Upper lobe of left lung (tissue), 6 donors: ENCODE results near the gene TOB1. TPM values are rescaled to one million over a fixed set of nuclear protein-coding genes. Genes with fewer than 3 reads are reported as not detected.

Experiments used
- ATAC-seq, 2 donors: fragments of 200-7000 bp; cut with Tn5 transposase; one replicate each; pipeline ENCODE4 v1.9.1; 2022; ENCODE audit warnings: mild to moderate bottlenecking in 2 of 2, moderate library complexity in 2 of 2; ENCODE audit not compliant: low FRiP score in 2 of 2
- DNase-seq, 2 donors: peaks; one replicate each; pipeline ENCODE4 v3.0.0-alpha.2; 2019 to 2020
- H3K27ac ChIP-seq, 4 donors: fragments of 200-600 bp; sonication (generic); one replicate each; pipeline ENCODE4 v1.5.1; 2016 to 2019
- H3K27me3 ChIP-seq, 4 donors: fragments of 200-600 bp; sonication (generic); one replicate each; pipeline ENCODE4 v1.5.1; 2017 to 2019
- H3K36me3 ChIP-seq, 4 donors: fragments of 200-600 bp; sonication (generic); one replicate each; pipeline ENCODE4 v1.5.1; 2016 to 2019
- H3K4me1 ChIP-seq, 4 donors: fragments of 200-600 bp; sonication (generic); one replicate each; pipeline ENCODE4 v1.5.1; 2018 to 2019
- H3K4me3 ChIP-seq, 4 donors: fragments of 200-600 bp; sonication (generic); one replicate each; pipeline ENCODE4 v1.5.1; 2017 to 2019; ENCODE audit warnings: mild to moderate bottlenecking in 2 of 4, moderate library complexity in 1 of 4
- H3K9me3 ChIP-seq, 4 donors: fragments of 200-600 bp; sonication (generic); one replicate each; pipeline ENCODE4 v1.5.1; 2018 to 2019
- CTCF ChIP-seq, 6 experiments: fragments of 450-650 bp in 4 of 6; fragments of 200-600 bp in 2 of 6; sonication (generic) in 2 of 6; IDR thresholded peaks; one replicate each; pipeline ENCODE4 v1.5.1; 2016 to 2019; ENCODE audit warnings: antibody characterized with exemption in 6 of 6
- EP300 ChIP-seq, 4 donors: sonication (generic); formaldehyde crosslinking; IDR thresholded peaks; one replicate each; pipeline ENCODE4 v1.5.1; 2017; ENCODE audit warnings: antibody characterized with exemption in 4 of 4, control low read depth in 2 of 4
- POLR2A ChIP-seq, 4 donors: fragments of 450-650 bp; IDR thresholded peaks; one replicate each; pipeline ENCODE4 v1.5.1; 2016 to 2017; ENCODE audit warnings: antibody characterized with exemption in 4 of 4, mild to moderate bottlenecking in 2 of 4
- POLR2AphosphoS5 ChIP-seq, 2 donors: sonication (generic); formaldehyde crosslinking; IDR thresholded peaks; one replicate each; pipeline ENCODE4 v1.5.1; 2017; ENCODE audit warnings: antibody characterized with exemption in 2 of 2
- WGBS, 2 donors: methylation state at CpG; one replicate each; pipeline ENCODE4 v1.1.5; 2017 to 2018; 5-methylcytosine and 5-hydroxymethylcytosine counted together
- total RNA-seq, 6 donors: library from RNA; depleted of rRNA in 4 of 6; stranded (reverse); fragments of >200 nt in 4 of 6; gene quantifications; one replicate each; pipeline versions ENCODE4 v1.1.0 to v1.2.1, GENCODE V29; 2016 to 2021
- donor health status: DM: no; HTN: no; CAD: no; lungs with moderate emphysema.
- donor health status: DM: no; HTN: yes; CAD: no; lungs with severe emphysema.

The TOB1 gene
- total RNA-seq, 6 donors from 2014 or later, result 16.0 to 98.5 (median 53.5) TPM

GRCh38 chr17:50824429-50824828, 41.7 kb downstream of the TOB1 start:
- DNase-seq (no peak), ATAC-seq (no peak)
- WGBS, 2 donors, result 89 to 96% methylated on average over 2 of the region's 2 CpGs
- Histone ChIP-seq H3K27me3 (no peaks in the 10 kb centered on the region), H3K4me3 (no peak overlapping the region), H3K9me3 (no peaks in the 10 kb centered on the region), H3K36me3 (no peaks in the 10 kb centered on the region), H3K4me1 (no peaks in the 10 kb centered on the region), H3K27ac (no peak overlapping the region)
- TF ChIP-seq EP300 (IDR thresholded peaks at IDR 0.05) (no peak), POLR2AphosphoS5 (IDR thresholded peaks at IDR 0.05) (no peak), CTCF (IDR thresholded peaks at IDR 0.05) (no peak), POLR2A (IDR thresholded peaks at IDR 0.05) (no peak)

DNA sequence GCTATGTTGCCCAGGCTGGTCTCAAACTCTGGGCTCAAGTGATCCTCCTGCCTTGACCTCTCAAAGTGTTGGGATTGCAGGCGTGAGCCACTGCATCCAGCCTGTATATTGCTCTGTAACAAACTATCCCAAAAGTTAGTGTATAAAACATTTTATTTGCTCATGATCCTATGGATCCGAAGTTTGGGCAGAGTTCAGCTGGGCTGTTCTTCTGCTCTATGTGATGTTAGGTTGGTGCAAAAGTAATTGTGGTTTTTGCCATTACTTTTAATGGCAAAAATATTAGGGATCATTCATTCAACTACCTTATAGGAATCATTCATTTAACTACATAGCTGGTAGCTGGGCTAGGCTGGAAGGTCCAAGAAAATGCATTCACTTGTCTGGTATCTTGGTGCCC, 43.6 kb downstream of the TOB1 start:
- TF ChIP-seq POLR2A (IDR thresholded peaks at IDR 0.05) (no peak), EP300 (IDR thresholded peaks at IDR 0.05) (no peak), CTCF (IDR thresholded peaks at IDR 0.05) (no peak), POLR2AphosphoS5 (IDR thresholded peaks at IDR 0.05) (no peak)
- Histone ChIP-seq H3K9me3 (no peaks in the 10 kb centered on the region), H3K4me3 (no peak overlapping the region), H3K4me1 (peaks cover 0 to under 1% (median 0%) of the 10 kb centered on the region in 4 donors), H3K27ac (no peak overlapping the region), H3K27me3 (no peaks in the 10 kb centered on the region), H3K36me3 (no peaks in the 10 kb centered on the region)
- ATAC-seq (no peak), DNase-seq (no peak)
- WGBS, 2 donors, result 93 to 96% methylated on average over 2 of the region's 2 CpGs

DNA sequence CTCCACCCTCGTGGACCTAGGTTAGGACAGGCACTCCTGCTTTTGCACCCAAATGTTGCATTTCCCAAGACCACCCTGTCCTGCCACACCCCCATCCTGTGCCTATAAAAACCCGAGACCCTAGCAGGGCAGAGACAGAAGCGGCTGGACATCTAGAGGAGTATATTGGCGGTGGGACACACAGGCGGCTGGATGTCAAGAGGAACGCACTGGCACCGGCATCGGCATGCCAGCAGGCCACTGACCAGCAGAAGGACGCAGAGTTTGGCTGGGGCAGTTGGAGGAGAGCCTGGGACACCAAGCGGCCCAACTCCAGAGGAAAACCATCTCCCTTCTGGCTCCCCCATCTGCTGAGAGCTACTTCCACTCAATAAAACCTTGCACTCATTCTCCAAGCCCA, 45.5 kb downstream of the TOB1 start:
- no peaks in the 10 kb centered on the region for H3K36me3 ChIP-seq
- ATAC-seq, result no peak
- no peak overlapping the region for H3K4me3 ChIP-seq
- H3K27ac ChIP-seq, result no peak overlapping the region
- H3K9me3 ChIP-seq, result no peaks in the 10 kb centered on the region
- no peak for TF ChIP-seq POLR2A (IDR thresholded peaks at IDR 0.05)
- no peak for TF ChIP-seq POLR2AphosphoS5 (IDR thresholded peaks at IDR 0.05)
- TF ChIP-seq EP300 (IDR thresholded peaks at IDR 0.05), result no peak
- no peak for TF ChIP-seq CTCF (IDR thresholded peaks at IDR 0.05)
- peaks cover 3 to 6% (median 5%) of the 10 kb centered on the region in 4 donors for H3K4me1 ChIP-seq
- no peak for DNase-seq
- no peaks in the 10 kb centered on the region for H3K27me3 ChIP-seq
- WGBS, 2 donors, result 71 to 89% methylated on average over 10 of the region's 10 CpGs

GRCh38 chr17:50818921-50819657, 47.1 kb downstream of the TOB1 start:
- no peak for ATAC-seq
- 59 to 65% methylated on average over 6 of the region's 6 CpGs for WGBS, 2 donors
- H3K27me3 ChIP-seq, result no peaks in the 10 kb centered on the region

DNA sequence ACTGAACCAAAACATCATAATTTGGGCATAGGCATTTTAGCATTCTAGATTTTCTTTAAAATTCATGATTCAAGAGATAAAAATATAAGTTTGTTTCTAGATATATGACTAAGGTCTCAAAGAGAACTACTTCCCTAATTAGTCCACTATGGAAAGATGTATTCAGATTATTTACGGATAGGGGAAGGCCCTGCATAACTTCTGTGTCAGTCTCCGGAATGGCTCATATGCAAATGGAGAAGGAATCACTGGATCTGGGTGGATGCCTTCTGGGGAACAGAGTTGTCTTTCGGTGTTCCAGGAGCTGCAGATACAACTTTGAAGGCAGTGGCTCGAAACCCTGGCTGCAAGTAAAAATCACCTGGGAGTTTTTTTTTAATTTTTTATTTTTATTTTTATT, 47.9 kb downstream of the TOB1 start:
- no peaks in the 10 kb centered on the region for H3K27me3 ChIP-seq
- DNase-seq, result no peak

More at GRCh38 chr17:50818921-50819657, 47.1 kb downstream of the TOB1 start:
- Histone ChIP-seq H3K4me3 (no peak overlapping the region), H3K4me1 (peaks cover 3 to 6% (median 5%) of the 10 kb centered on the region in 4 donors), H3K27ac (no peak overlapping the region), H3K36me3 (no peaks in the 10 kb centered on the region), H3K9me3 (no peaks in the 10 kb centered on the region)
- TF ChIP-seq EP300 (IDR thresholded peaks at IDR 0.05) (peak in 1 of 4 donors; percentile 56), POLR2AphosphoS5 (IDR thresholded peaks at IDR 0.05) (no peak)
- no peak for DNase-seq

More for the DNA sequence above, 47.9 kb downstream of the TOB1 start:
- 86% methylated on average over 4 of the region's 4 CpGs for WGBS, 2 donors
- no peak for ATAC-seq
- no peaks in the 10 kb centered on the region for H3K9me3 ChIP-seq
- H3K4me1 ChIP-seq, result peaks cover 3 to 6% (median 5%) of the 10 kb centered on the region in 4 donors
- no peaks in the 10 kb centered on the region for H3K36me3 ChIP-seq
- H3K27ac ChIP-seq, result no peak overlapping the region
- TF ChIP-seq CTCF (IDR thresholded peaks at IDR 0.05), result no peak
- no peak for TF ChIP-seq POLR2AphosphoS5 (IDR thresholded peaks at IDR 0.05)
- no peak for TF ChIP-seq EP300 (IDR thresholded peaks at IDR 0.05)
- TF ChIP-seq POLR2A (IDR thresholded peaks at IDR 0.05), result no peak
- H3K4me3 ChIP-seq, result no peak overlapping the region
